IMR-90 (cell line): ENCODE data around the gene EXOC4.

Experiments used
- MAFK ChIP-seq: IDR thresholded peaks from 2 replicates; pipeline ENCODE4 v1.6.1; 2012; ENCODE audit warnings: low read depth, low read length, improper control_type of control experiment
- MAZ ChIP-seq: IDR thresholded peaks from 2 replicates; pipeline ENCODE4 v1.6.1; 2012; ENCODE audit warnings: low read depth, mild to moderate bottlenecking, low read length, improper control_type of control experiment, moderate library complexity, borderline replicate concordance
- POLR2A ChIP-seq: IDR thresholded peaks from 2 replicates; pipeline ENCODE4 v1.6.1; 2012; ENCODE audit warnings: mild to moderate bottlenecking, low read depth, low read length
- RAD21 ChIP-seq: IDR thresholded peaks from 2 replicates; pipeline ENCODE4 v1.6.1; 2012; ENCODE audit warnings: low read length, improper control_type of control experiment
- RFX5 ChIP-seq: IDR thresholded peaks from 2 replicates; pipeline ENCODE4 v1.8.0; 2012; ENCODE audit warnings: low read depth, mild to moderate bottlenecking, low read length, moderate library complexity
- SMC3 ChIP-seq: fragments of 150-350 bp; IDR thresholded peaks from 2 replicates; pipeline ENCODE4 v1.6.1; 2016; ENCODE audit warnings: low read depth, mild to moderate bottlenecking, antibody characterized with exemption, low read length, moderate library complexity
- USF2 ChIP-seq: fragments of 150-350 bp; IDR thresholded peaks from 2 replicates; pipeline ENCODE4 v1.6.1; 2017; ENCODE audit warnings: mild to moderate bottlenecking, antibody characterized with exemption, low read length, low read depth
- TF ChIP-seq, protein P1 (sequence below): conservative IDR thresholded peaks from 2 replicates; pipeline ENCODE4 v1.5.1; 2012; ENCODE audit warnings: mild to moderate bottlenecking, low read depth, low read length, improper control_type of control experiment
- TF ChIP-seq, protein P2 (sequence below): fragments of 150-350 bp; IDR thresholded peaks from 2 replicates; pipeline ENCODE4 v1.6.1; 2016; ENCODE audit warnings: low read depth, mild to moderate bottlenecking, low read length, moderate library complexity, borderline replicate concordance

- TF ChIP-seq, protein P1, sequence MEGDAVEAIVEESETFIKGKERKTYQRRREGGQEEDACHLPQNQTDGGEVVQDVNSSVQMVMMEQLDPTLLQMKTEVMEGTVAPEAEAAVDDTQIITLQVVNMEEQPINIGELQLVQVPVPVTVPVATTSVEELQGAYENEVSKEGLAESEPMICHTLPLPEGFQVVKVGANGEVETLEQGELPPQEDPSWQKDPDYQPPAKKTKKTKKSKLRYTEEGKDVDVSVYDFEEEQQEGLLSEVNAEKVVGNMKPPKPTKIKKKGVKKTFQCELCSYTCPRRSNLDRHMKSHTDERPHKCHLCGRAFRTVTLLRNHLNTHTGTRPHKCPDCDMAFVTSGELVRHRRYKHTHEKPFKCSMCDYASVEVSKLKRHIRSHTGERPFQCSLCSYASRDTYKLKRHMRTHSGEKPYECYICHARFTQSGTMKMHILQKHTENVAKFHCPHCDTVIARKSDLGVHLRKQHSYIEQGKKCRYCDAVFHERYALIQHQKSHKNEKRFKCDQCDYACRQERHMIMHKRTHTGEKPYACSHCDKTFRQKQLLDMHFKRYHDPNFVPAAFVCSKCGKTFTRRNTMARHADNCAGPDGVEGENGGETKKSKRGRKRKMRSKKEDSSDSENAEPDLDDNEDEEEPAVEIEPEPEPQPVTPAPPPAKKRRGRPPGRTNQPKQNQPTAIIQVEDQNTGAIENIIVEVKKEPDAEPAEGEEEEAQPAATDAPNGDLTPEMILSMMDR: no peak
- no peak for TF ChIP-seq POLR2A
- no peak for TF ChIP-seq RAD21
- no peak for TF ChIP-seq SMC3
- TF ChIP-seq, protein P2, sequence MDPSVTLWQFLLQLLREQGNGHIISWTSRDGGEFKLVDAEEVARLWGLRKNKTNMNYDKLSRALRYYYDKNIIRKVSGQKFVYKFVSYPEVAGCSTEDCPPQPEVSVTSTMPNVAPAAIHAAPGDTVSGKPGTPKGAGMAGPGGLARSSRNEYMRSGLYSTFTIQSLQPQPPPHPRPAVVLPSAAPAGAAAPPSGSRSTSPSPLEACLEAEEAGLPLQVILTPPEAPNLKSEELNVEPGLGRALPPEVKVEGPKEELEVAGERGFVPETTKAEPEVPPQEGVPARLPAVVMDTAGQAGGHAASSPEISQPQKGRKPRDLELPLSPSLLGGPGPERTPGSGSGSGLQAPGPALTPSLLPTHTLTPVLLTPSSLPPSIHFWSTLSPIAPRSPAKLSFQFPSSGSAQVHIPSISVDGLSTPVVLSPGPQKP: no peak
- TF ChIP-seq MAZ: no peak
- no peak for TF ChIP-seq MAFK
- no peak for TF ChIP-seq RFX5
- TF ChIP-seq USF2: no peak
These were observed 156.5 kb downstream of the EXOC4 start for GRCh38 chr7:133409421-133409820.
